Trophoblast cell (in vitro differentiated cells and primary cell): ENCODE measurements around the gene GCSAML.

Source experiments
- DNase-seq, 2 donors: peaks; one replicate each; pipeline ENCODE4 v3.0.0-alpha.2; 2016
- H2AFZ ChIP-seq: 2 replicates; pipeline ENCODE4 v1.6.1; 2013; ENCODE audit warnings: low read length, moderate library complexity, mild to moderate bottlenecking; ENCODE audit not compliant: insufficient read depth, poor library complexity
- H2AK5ac ChIP-seq: 2 replicates; pipeline ENCODE4 v1.6.1; 2013; ENCODE audit warnings: mild to moderate bottlenecking, low read length
- H2BK120ac ChIP-seq: 2 replicates; pipeline ENCODE4 v1.6.1; 2013; ENCODE audit warnings: low read length, mild to moderate bottlenecking, moderate library complexity; ENCODE audit not compliant: insufficient read depth, poor library complexity
- H2BK12ac ChIP-seq: 2 replicates; pipeline ENCODE4 v1.6.1; 2013; ENCODE audit warnings: mild to moderate bottlenecking, low read length, moderate library complexity
- H2BK5ac ChIP-seq: 2 replicates; pipeline ENCODE4 v1.6.1; 2013; ENCODE audit warnings: low read length, low read depth, moderate library complexity, mild to moderate bottlenecking; ENCODE audit not compliant: poor library complexity
- H3K14ac ChIP-seq: 2 replicates; pipeline ENCODE4 v1.6.1; 2013; ENCODE audit warnings: mild to moderate bottlenecking, low read length
- H3K18ac ChIP-seq: 2 replicates; pipeline ENCODE4 v1.6.1; 2013; ENCODE audit warnings: mild to moderate bottlenecking, low read length
- H3K23ac ChIP-seq: 2 replicates; pipeline ENCODE4 v1.6.1; 2013; ENCODE audit warnings: low read length
- H3K27ac ChIP-seq: 2 replicates; pipeline ENCODE4 v1.5.1; 2013; ENCODE audit warnings: low read depth, mild to moderate bottlenecking, inconsistent platforms, low read length, moderate library complexity
- H3K27me3 ChIP-seq: 2 replicates; pipeline ENCODE4 v1.6.1; 2013; ENCODE audit warnings: inconsistent platforms, mild to moderate bottlenecking, low read length, moderate library complexity; ENCODE audit not compliant: insufficient read depth
- H3K36me3 ChIP-seq, 2 experiments: 1 replicate in 1 of 2; 2 replicates in 1 of 2; pipeline ENCODE4 v1.6.1; 2013; ENCODE audit warnings: low read length in 2 of 2, mild to moderate bottlenecking in 2 of 2, moderate library complexity in 1 of 2; ENCODE audit not compliant: insufficient read depth in 2 of 2, control insufficient read depth in 1 of 2
- H3K4ac ChIP-seq: 2 replicates; pipeline ENCODE4 v1.6.1; 2013; ENCODE audit warnings: low read depth, mild to moderate bottlenecking, low read length, moderate library complexity
- H3K4me1 ChIP-seq, 2 experiments: 1 replicate in 1 of 2; 2 replicates in 1 of 2; pipeline ENCODE4 v1.6.1; 2013; ENCODE audit warnings: low read length in 2 of 2, mild to moderate bottlenecking in 2 of 2, moderate library complexity in 1 of 2; ENCODE audit not compliant: insufficient read depth in 2 of 2, control insufficient read depth in 1 of 2
- H3K4me2 ChIP-seq: 2 replicates; pipeline ENCODE4 v1.6.1; 2013; ENCODE audit warnings: inconsistent platforms, mild to moderate bottlenecking, low read length, moderate library complexity
- H3K4me3 ChIP-seq: 2 replicates; pipeline ENCODE4 v1.5.1; 2013; ENCODE audit warnings: mild to moderate bottlenecking, low read depth, low read length, inconsistent platforms
- H3K79me1 ChIP-seq: one replicate; pipeline ENCODE4 v1.6.1; 2013; ENCODE audit warnings: low read length
- H3K79me2 ChIP-seq: 2 replicates; pipeline ENCODE4 v1.6.1; 2013; ENCODE audit warnings: low read length, mild to moderate bottlenecking; ENCODE audit not compliant: control insufficient read depth, insufficient read depth, poor library complexity
- H3K9ac ChIP-seq: 2 replicates; pipeline ENCODE4 v1.6.1; 2013; ENCODE audit warnings: mild to moderate bottlenecking, low read length
- H3K9me3 ChIP-seq: 2 replicates; pipeline ENCODE4 v1.6.1; 2013; ENCODE audit warnings: low read depth, mild to moderate bottlenecking, control low read depth, inconsistent platforms, low read length; ENCODE audit not compliant: insufficient read depth
- H4K12ac ChIP-seq: 2 replicates; pipeline ENCODE4 v1.6.1; 2013; ENCODE audit warnings: low read depth, mild to moderate bottlenecking, low read length, moderate library complexity
- H4K8ac ChIP-seq: 2 replicates; pipeline ENCODE4 v1.6.1; 2013; ENCODE audit warnings: low read depth, mild to moderate bottlenecking, low read length, moderate library complexity
- H4K91ac ChIP-seq: one replicate; pipeline ENCODE4 v1.6.1; 2013; ENCODE audit warnings: low read depth, mild to moderate bottlenecking, low read length, moderate library complexity
- WGBS: extraction: QIAGEN DNeasy Blood & Tissue Kit; methylation state at CpG from one replicate; pipeline ENCODE4 v1.1.7; 2013; ENCODE audit warnings: missing lambda C conversion rate; ENCODE audit not compliant: insufficient read length, insufficient coverage; ENCODE audit errors: extremely low coverage; 5-methylcytosine and 5-hydroxymethylcytosine counted together

The GCSAML gene

GRCh38 chr1:247538561-247538960 lies 10.4 kb upstream of the GCSAML start:
- H4K91ac ChIP-seq, result no peak overlapping the region
- no peak overlapping the region for H3K18ac ChIP-seq
- no CpG with 5 or more reads among the region's 5 CpGs for WGBS
- H3K9me3 ChIP-seq, result no peaks in the 10 kb centered on the region
- H3K27ac ChIP-seq, result no peak overlapping the region
- H2AK5ac ChIP-seq, result no peak overlapping the region
- H3K4me3 ChIP-seq, result no peak overlapping the region
- no peak overlapping the region for H3K23ac ChIP-seq
- H3K14ac ChIP-seq, result no peak overlapping the region
- no peaks in the 10 kb centered on the region for H3K27me3 ChIP-seq
- H3K79me1 ChIP-seq, result peaks cover 3% of the 10 kb centered on the region
- DNase-seq, result peak; percentile 93
- no peak overlapping the region for H3K4me2 ChIP-seq
- H4K12ac ChIP-seq, result no peak overlapping the region
- H3K4ac ChIP-seq, result no peak overlapping the region
- no peak overlapping the region for H2BK5ac ChIP-seq
- no peak overlapping the region for H2BK12ac ChIP-seq
- H3K4me1 ChIP-seq, result peaks cover 0 to 2% of the 10 kb centered on the region in 2 experiments
- H3K79me2 ChIP-seq, result no peaks in the 10 kb centered on the region
- no peak overlapping the region for H4K8ac ChIP-seq
- no peak overlapping the region for H2BK120ac ChIP-seq
- no peak overlapping the region for H3K9ac ChIP-seq
- H2AFZ ChIP-seq, result no peak overlapping the region
- no peaks in the 10 kb centered on the region for H3K36me3 ChIP-seq

GRCh38 chr1:247539215-247539614 lies 9.7 kb upstream of the GCSAML start:
- Histone ChIP-seq H3K4me3 (no peak overlapping the region), H3K27ac (no peak overlapping the region), H2AFZ (no peak overlapping the region), H3K14ac (no peak overlapping the region), H3K9ac (no peak overlapping the region), H2BK5ac (no peak overlapping the region), H3K27me3 (no peaks in the 10 kb centered on the region), H3K4ac (no peak overlapping the region), H3K36me3 (no peaks in the 10 kb centered on the region), H3K4me2 (no peak overlapping the region), H2AK5ac (no peak overlapping the region), H3K23ac (no peak overlapping the region), H2BK120ac (no peak overlapping the region), H3K9me3 (no peaks in the 10 kb centered on the region), H2BK12ac (no peak overlapping the region), H3K79me1 (peaks cover 3% of the 10 kb centered on the region), H3K79me2 (no peaks in the 10 kb centered on the region), H4K12ac (no peak overlapping the region), H3K4me1 (peaks cover 0 to 2% of the 10 kb centered on the region in 2 experiments), H4K91ac (no peak overlapping the region), H3K18ac (no peak overlapping the region), H4K8ac (no peak overlapping the region)
- no CpG with 5 or more reads among the region's 6 CpGs for WGBS
- no peak for DNase-seq

- no peaks in the 10 kb centered on the region for H3K4me1 ChIP-seq
- no peak overlapping the region for H4K91ac ChIP-seq
- no CpG with 5 or more reads among the region's 7 CpGs for WGBS
- no peaks in the 10 kb centered on the region for H3K36me3 ChIP-seq
- H2BK120ac ChIP-seq, result no peak overlapping the region
- H3K9ac ChIP-seq, result no peak overlapping the region
- no peak overlapping the region for H3K14ac ChIP-seq
- no peak overlapping the region for H2BK5ac ChIP-seq
- H3K79me1 ChIP-seq, result no peaks in the 10 kb centered on the region
- DNase-seq, result no peak
- no peaks in the 10 kb centered on the region for H3K9me3 ChIP-seq
- H2AFZ ChIP-seq, result no peak overlapping the region
- H3K27me3 ChIP-seq, result no peaks in the 10 kb centered on the region
- H3K4me2 ChIP-seq, result no peak overlapping the region
- H2AK5ac ChIP-seq, result no peak overlapping the region
- no peak overlapping the region for H3K18ac ChIP-seq
- no peak overlapping the region for H4K8ac ChIP-seq
- no peak overlapping the region for H3K23ac ChIP-seq
- no peak overlapping the region for H2BK12ac ChIP-seq
- no peak overlapping the region for H3K4me3 ChIP-seq
- H3K27ac ChIP-seq, result no peak overlapping the region
- no peaks in the 10 kb centered on the region for H3K79me2 ChIP-seq
- H3K4ac ChIP-seq, result no peak overlapping the region
- H4K12ac ChIP-seq, result no peak overlapping the region
Observed at GRCh38 chr1:247540581-247540980, 8.4 kb upstream of the GCSAML start.

GRCh38 chr1:247542811-247543210 lies 6.1 kb upstream of the GCSAML start:
- H2BK12ac ChIP-seq, result no peak overlapping the region
- no peak overlapping the region for H3K23ac ChIP-seq
- H3K36me3 ChIP-seq, result no peaks in the 10 kb centered on the region
- H3K4ac ChIP-seq, result no peak overlapping the region
- H3K4me1 ChIP-seq, result no peaks in the 10 kb centered on the region
- H2BK120ac ChIP-seq, result no peak overlapping the region
- H3K4me3 ChIP-seq, result no peak overlapping the region
- no peak overlapping the region for H2BK5ac ChIP-seq
- H3K79me2 ChIP-seq, result no peaks in the 10 kb centered on the region
- no peak overlapping the region for H4K91ac ChIP-seq
- no peak overlapping the region for H3K4me2 ChIP-seq
- H3K9me3 ChIP-seq, result no peaks in the 10 kb centered on the region
- no peak overlapping the region for H2AFZ ChIP-seq
- no peak for DNase-seq
- no peak overlapping the region for H3K27ac ChIP-seq
- no peak overlapping the region for H3K18ac ChIP-seq
- H3K27me3 ChIP-seq, result no peaks in the 10 kb centered on the region
- WGBS, result no CpG with 5 or more reads among the region's 3 CpGs
- no peak overlapping the region for H3K9ac ChIP-seq
- H2AK5ac ChIP-seq, result no peak overlapping the region
- no peak overlapping the region for H3K14ac ChIP-seq
- no peak overlapping the region for H4K8ac ChIP-seq
- H4K12ac ChIP-seq, result no peak overlapping the region
- no peaks in the 10 kb centered on the region for H3K79me1 ChIP-seq
